ENCODE data around the gene C1orf167. TPM values are rescaled to one million over a fixed set of nuclear protein-coding genes. Genes with fewer than 3 reads are reported as not detected.

C1orf167 gene
- total RNA-seq, 1 donor from 2014 or later = not detected

DNA sequence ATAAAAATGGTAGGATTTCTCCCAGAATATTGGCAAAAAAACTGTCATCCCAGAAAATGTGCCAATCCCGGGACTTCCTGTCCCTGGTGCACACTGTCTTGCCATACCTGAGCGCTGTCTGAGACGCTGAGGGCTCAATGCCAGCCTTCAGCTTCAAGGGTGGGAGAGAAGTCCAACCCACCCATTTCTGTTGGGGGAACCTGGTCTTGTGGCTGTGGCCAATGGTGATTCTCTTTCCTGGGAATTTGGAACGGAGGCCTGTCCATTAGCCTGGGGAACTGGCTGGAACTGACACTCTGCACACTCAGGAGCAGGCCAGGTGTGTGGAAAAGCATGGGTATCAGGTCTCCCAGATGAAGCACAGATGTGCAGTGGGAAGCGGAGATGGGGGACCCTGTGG, 37.1 kb downstream of the C1orf167 start:
- H3K9ac ChIP-seq = no peak overlapping the region
- no peaks in the 10 kb centered on the region for H3K9me3 ChIP-seq (ENCODE audit: low read depth)
- no peak overlapping the region for H2AFZ ChIP-seq (replicated peaks)
- peaks cover 11% of the 10 kb centered on the region for H4K20me1 ChIP-seq (ENCODE audit: low read depth)
- no peaks in the 10 kb centered on the region for H3K27me3 ChIP-seq
- H3K4me2 ChIP-seq = no peak overlapping the region
- H3K27me3 Mint-ChIP-seq (ENCODE audit: insufficient read depth, low read depth) = peaks cover 6% of the 10 kb centered on the region
- H3K79me2 ChIP-seq (ENCODE audit: low read depth) = no peaks in the 10 kb centered on the region
- no peak overlapping the region for H3K4me3 ChIP-seq
- H3K9me3 Mint-ChIP-seq = no peaks in the 10 kb centered on the region
- H3K4me1 ChIP-seq = peaks cover 17% of the 10 kb centered on the region
- H3K27ac ChIP-seq = no peak overlapping the region
- H3K36me3 ChIP-seq = no peaks in the 10 kb centered on the region
- H3K27ac Mint-ChIP-seq = no peak overlapping the region
- H3F3A ChIP-seq (ENCODE audit: low read depth) = peaks cover 19% of the 10 kb centered on the region
- TF ChIP-seq EZH2phosphoT487 (IDR thresholded peaks at IDR 0.05) (no peak), EZH2 (IDR thresholded peaks at IDR 0.05) (no peak)
- TF ChIP-seq, protein P1, sequence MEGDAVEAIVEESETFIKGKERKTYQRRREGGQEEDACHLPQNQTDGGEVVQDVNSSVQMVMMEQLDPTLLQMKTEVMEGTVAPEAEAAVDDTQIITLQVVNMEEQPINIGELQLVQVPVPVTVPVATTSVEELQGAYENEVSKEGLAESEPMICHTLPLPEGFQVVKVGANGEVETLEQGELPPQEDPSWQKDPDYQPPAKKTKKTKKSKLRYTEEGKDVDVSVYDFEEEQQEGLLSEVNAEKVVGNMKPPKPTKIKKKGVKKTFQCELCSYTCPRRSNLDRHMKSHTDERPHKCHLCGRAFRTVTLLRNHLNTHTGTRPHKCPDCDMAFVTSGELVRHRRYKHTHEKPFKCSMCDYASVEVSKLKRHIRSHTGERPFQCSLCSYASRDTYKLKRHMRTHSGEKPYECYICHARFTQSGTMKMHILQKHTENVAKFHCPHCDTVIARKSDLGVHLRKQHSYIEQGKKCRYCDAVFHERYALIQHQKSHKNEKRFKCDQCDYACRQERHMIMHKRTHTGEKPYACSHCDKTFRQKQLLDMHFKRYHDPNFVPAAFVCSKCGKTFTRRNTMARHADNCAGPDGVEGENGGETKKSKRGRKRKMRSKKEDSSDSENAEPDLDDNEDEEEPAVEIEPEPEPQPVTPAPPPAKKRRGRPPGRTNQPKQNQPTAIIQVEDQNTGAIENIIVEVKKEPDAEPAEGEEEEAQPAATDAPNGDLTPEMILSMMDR (IDR thresholded peaks at IDR 0.05) = no peak
- H3K4me3 Mint-ChIP-seq = no peak overlapping the region
- no peak for DNase-seq (ENCODE audit: low spot score)
- peaks cover 14% of the 10 kb centered on the region for H3K36me3 Mint-ChIP-seq
- H3K4me1 Mint-ChIP-seq = peaks cover 27% of the 10 kb centered on the region

DNA sequence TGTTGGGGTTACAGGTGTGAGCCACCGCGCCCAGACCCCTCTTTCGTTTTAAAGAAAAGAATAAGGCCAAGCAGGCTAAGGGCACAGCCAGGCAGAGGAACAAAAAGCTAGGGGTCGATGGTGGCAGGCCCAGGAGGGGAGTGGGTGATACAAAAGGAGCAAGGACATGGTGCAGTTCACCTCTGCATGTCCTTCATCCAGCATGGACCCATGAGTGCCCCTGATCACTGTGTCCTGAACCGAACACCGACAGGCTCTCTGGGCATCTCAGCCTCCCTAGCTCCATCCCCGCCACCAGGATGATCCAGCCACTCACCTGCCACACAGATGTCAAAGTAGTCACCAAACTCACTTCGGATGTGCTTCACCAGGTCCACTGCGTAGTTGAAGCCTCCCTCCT, 37.9 kb downstream of the C1orf167 start:
- Histone ChIP-seq H3K4me2 (no peak overlapping the region), H4K20me1 (ENCODE audit: low read depth) (peaks cover 12% of the 10 kb centered on the region), H3K79me2 (ENCODE audit: low read depth) (peaks cover 6% of the 10 kb centered on the region), H3K36me3 (no peaks in the 10 kb centered on the region), H3K27ac (no peak overlapping the region), H2AFZ (replicated peaks) (no peak overlapping the region), H3K9ac (no peak overlapping the region), H3K4me3 (no peak overlapping the region), H3K27me3 (no peaks in the 10 kb centered on the region), H3K9me3 (ENCODE audit: low read depth) (no peaks in the 10 kb centered on the region), H3K4me1 (peaks cover 25% of the 10 kb centered on the region), H3F3A (ENCODE audit: low read depth) (peaks cover 25% of the 10 kb centered on the region)
- H3K27me3 Mint-ChIP-seq (ENCODE audit: insufficient read depth, low read depth) = peaks cover 6% of the 10 kb centered on the region
- peak overlapping the region; percentile 50 for H3K4me3 Mint-ChIP-seq
- DNase-seq (ENCODE audit: low spot score) = no peak
- H3K4me1 Mint-ChIP-seq = peaks cover 35% of the 10 kb centered on the region
- TF ChIP-seq EZH2phosphoT487 (IDR thresholded peaks at IDR 0.05) (no peak), EZH2 (IDR thresholded peaks at IDR 0.05) (no peak)
- TF ChIP-seq, protein P1 (IDR thresholded peaks at IDR 0.05) = no peak
- no peaks in the 10 kb centered on the region for H3K9me3 Mint-ChIP-seq
- peak overlapping the region; percentile 66 for H3K27ac Mint-ChIP-seq
- peaks cover 10% of the 10 kb centered on the region for H3K36me3 Mint-ChIP-seq

- no peak for DNase-seq (ENCODE audit: low spot score)
- Histone ChIP-seq H3F3A (ENCODE audit: low read depth) (peaks cover 29% of the 10 kb centered on the region), H3K4me1 (peaks cover 25% of the 10 kb centered on the region), H3K27me3 (no peaks in the 10 kb centered on the region), H4K20me1 (ENCODE audit: low read depth) (peaks cover 12% of the 10 kb centered on the region), H2AFZ (replicated peaks) (no peak overlapping the region), H3K4me2 (no peak overlapping the region), H3K27ac (no peak overlapping the region), H3K4me3 (no peak overlapping the region), H3K79me2 (ENCODE audit: low read depth) (peaks cover 11% of the 10 kb centered on the region), H3K36me3 (no peaks in the 10 kb centered on the region), H3K9ac (no peak overlapping the region), H3K9me3 (ENCODE audit: low read depth) (no peaks in the 10 kb centered on the region)
- no peak for TF ChIP-seq EZH2phosphoT487 (IDR thresholded peaks at IDR 0.05)
- no peak for TF ChIP-seq EZH2 (IDR thresholded peaks at IDR 0.05)
- TF ChIP-seq, protein P1 (IDR thresholded peaks at IDR 0.05) = no peak
- Mint-ChIP-seq H3K4me3 (no peak overlapping the region), H3K27me3 (ENCODE audit: insufficient read depth, low read depth) (peaks cover 6% of the 10 kb centered on the region), H3K27ac (no peak overlapping the region), H3K9me3 (no peaks in the 10 kb centered on the region), H3K4me1 (peaks cover 37% of the 10 kb centered on the region), H3K36me3 (peaks cover 10% of the 10 kb centered on the region)
These were observed 38.4 kb downstream of the C1orf167 start for GRCh38 chr1:11800391-11800755.
